Adrenal gland (tissue), 5 donors: ENCODE results near the gene MED20.

Source experiments
- POLR2A ChIP-seq, 2 donors: fragments of 450-650 bp; IDR thresholded peaks; one replicate each; pipeline ENCODE4 v1.6.1; 2017; ENCODE audit warnings: antibody characterized with exemption in 2 of 2, mild to moderate bottlenecking in 2 of 2, moderate library complexity in 1 of 2
- TF ChIP-seq, protein P1 (sequence below), 6 experiments: fragments of 450-650 bp in 4 of 6; fragments of 200-600 bp in 2 of 6; sonication (generic) in 1 of 6; IDR thresholded peaks; 1 replicate in 5 of 6; 2 replicates in 1 of 6; pipeline versions ENCODE4 v1.5.1 to v1.8.0; 2016 to 2021; ENCODE audit warnings: antibody characterized with exemption in 6 of 6, mild to moderate bottlenecking in 2 of 6, moderate library complexity in 1 of 6
- donor health status: DM: no; HTN: no; CAD: no.

DNA sequence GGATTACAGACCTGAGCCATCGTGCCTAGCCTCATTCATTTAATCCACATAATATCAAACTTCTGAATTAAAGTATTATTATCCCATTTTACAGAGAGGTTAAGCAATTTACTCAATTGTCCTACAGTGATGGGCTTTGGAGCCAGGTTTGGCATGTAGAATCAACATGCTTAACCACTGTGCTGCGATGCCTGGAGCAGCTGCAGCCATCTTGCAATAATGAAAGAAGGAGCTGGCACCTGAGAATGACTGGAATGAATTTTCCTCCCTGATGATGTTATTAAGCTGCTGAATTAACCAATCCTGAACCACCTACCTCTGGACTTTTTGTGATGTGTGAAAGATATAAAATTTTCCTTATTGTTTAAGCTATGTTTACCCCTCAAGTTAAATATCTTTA lies 33.7 kb upstream of the MED20 start:
- TF ChIP-seq, protein P1, sequence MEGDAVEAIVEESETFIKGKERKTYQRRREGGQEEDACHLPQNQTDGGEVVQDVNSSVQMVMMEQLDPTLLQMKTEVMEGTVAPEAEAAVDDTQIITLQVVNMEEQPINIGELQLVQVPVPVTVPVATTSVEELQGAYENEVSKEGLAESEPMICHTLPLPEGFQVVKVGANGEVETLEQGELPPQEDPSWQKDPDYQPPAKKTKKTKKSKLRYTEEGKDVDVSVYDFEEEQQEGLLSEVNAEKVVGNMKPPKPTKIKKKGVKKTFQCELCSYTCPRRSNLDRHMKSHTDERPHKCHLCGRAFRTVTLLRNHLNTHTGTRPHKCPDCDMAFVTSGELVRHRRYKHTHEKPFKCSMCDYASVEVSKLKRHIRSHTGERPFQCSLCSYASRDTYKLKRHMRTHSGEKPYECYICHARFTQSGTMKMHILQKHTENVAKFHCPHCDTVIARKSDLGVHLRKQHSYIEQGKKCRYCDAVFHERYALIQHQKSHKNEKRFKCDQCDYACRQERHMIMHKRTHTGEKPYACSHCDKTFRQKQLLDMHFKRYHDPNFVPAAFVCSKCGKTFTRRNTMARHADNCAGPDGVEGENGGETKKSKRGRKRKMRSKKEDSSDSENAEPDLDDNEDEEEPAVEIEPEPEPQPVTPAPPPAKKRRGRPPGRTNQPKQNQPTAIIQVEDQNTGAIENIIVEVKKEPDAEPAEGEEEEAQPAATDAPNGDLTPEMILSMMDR (IDR thresholded peaks at IDR 0.05): no peak
- TF ChIP-seq POLR2A (IDR thresholded peaks at IDR 0.05): no peak
